Gastroesophageal sphincter (tissue), 4 donors: ENCODE measurements around the gene CHN1. TPM values are rescaled to one million over a fixed set of nuclear protein-coding genes. Genes with fewer than 3 reads are reported as not detected.

Experiments
- ATAC-seq: fragments of 150-250 bp; one replicate; pipeline ENCODE4 v1.9.1; 2016; ENCODE audit warnings: mild to moderate bottlenecking, moderate library complexity
- H3K27ac ChIP-seq, 4 donors: fragments of 200-600 bp; sonication (generic) in 3 of 4; 1 replicate in 3 of 4; 2 replicates in 1 of 4; pipeline ENCODE4 v1.5.1; 2016 to 2019
- H3K27me3 ChIP-seq: fragments of 200-600 bp; sonication (generic); one replicate; pipeline ENCODE4 v1.5.1; 2019
- H3K36me3 ChIP-seq, 2 donors: fragments of 200-600 bp; sonication (generic); one replicate each; pipeline ENCODE4 v1.5.1; 2019; ENCODE audit warnings: control low read depth in 1 of 2
- H3K4me1 ChIP-seq, 3 donors: fragments of 200-600 bp; sonication (generic); 1 replicate in 2 of 3; 2 replicates in 1 of 3; pipeline ENCODE4 v1.5.1; 2016 to 2019; ENCODE audit warnings: control low read depth in 2 of 3
- H3K4me3 ChIP-seq, 2 donors: fragments of 200-600 bp; sonication (generic); one replicate each; pipeline ENCODE4 v1.5.1; 2019; ENCODE audit warnings: mild to moderate bottlenecking in 1 of 2, moderate library complexity in 1 of 2
- H3K9me3 ChIP-seq, 3 donors: fragments of 200-600 bp; sonication (generic); one replicate each; pipeline ENCODE4 v1.5.1; 2017 to 2019; ENCODE audit warnings: control low read depth in 2 of 3
- CTCF ChIP-seq, 4 experiments: fragments of 200-600 bp in 2 of 4; fragments of 450-650 bp in 2 of 4; sonication (generic) in 1 of 4; IDR thresholded peaks; one replicate each; pipeline ENCODE4 v1.5.1; 2017 to 2019; ENCODE audit warnings: antibody characterized with exemption in 4 of 4, mild to moderate bottlenecking in 2 of 4, moderate library complexity in 2 of 4
- EP300 ChIP-seq: sonication (generic); formaldehyde crosslinking; IDR thresholded peaks from one replicate; pipeline ENCODE4 v1.6.1; 2017; ENCODE audit warnings: antibody characterized with exemption, mild to moderate bottlenecking
- POLR2A ChIP-seq, 2 donors: fragments of 450-650 bp; IDR thresholded peaks; one replicate each; pipeline ENCODE4 v1.6.1; 2017; ENCODE audit warnings: antibody characterized with exemption in 2 of 2, mild to moderate bottlenecking in 2 of 2, moderate library complexity in 1 of 2
- POLR2AphosphoS5 ChIP-seq: sonication (generic); formaldehyde crosslinking; IDR thresholded peaks from one replicate; pipeline ENCODE4 v1.6.1; 2017; ENCODE audit warnings: antibody characterized with exemption
- WGBS, 2 donors: methylation state at CpG; one replicate each; pipeline ENCODE4 v1.1.5; 2018; ENCODE audit warnings: low coverage in 1 of 2; 5-methylcytosine and 5-hydroxymethylcytosine counted together
- total RNA-seq, 4 donors: library from RNA; depleted of rRNA; stranded (reverse); fragments of >200 nt; gene quantifications; one replicate each; pipeline ENCODE4 v1.1.0, GENCODE V29; 2016

Gene CHN1
- total RNA-seq, 4 donors from 2014 or later: 13.3 to 35.8 (median 31.1) TPM

- ATAC-seq: no peak
- H3K9me3 ChIP-seq: no peaks in the 10 kb centered on the region
- no peak overlapping the region for H3K4me3 ChIP-seq
- 73 to 85% methylated on average over 3 of the region's 3 CpGs for WGBS, 2 donors
- peaks cover 0 to 26% (median 0%) of the 10 kb centered on the region in 3 donors for H3K4me1 ChIP-seq
- no peak overlapping the region for H3K27ac ChIP-seq
- no peaks in the 10 kb centered on the region for H3K36me3 ChIP-seq
- TF ChIP-seq EP300 (no peak), CTCF (IDR thresholded peaks at IDR 0.05) (no peak), POLR2A (IDR thresholded peaks at IDR 0.05) (no peak), POLR2AphosphoS5 (no peak)
- H3K27me3 ChIP-seq: no peaks in the 10 kb centered on the region
These were observed 164.7 kb downstream of the CHN1 start for GRCh38 chr2:174840436-174840835.

GRCh38 chr2:174839662-174840061 lies 165.5 kb downstream of the CHN1 start:
- H3K4me1 ChIP-seq: peaks cover 0 to 23% (median 0%) of the 10 kb centered on the region in 3 donors
- TF ChIP-seq POLR2A (IDR thresholded peaks at IDR 0.05) (no peak), EP300 (no peak), POLR2AphosphoS5 (no peak), CTCF (IDR thresholded peaks at IDR 0.05) (no peak)
- WGBS, 2 donors: 84 to 92% methylated on average over 2 of the region's 3 CpGs
- ATAC-seq: no peak
- no peak overlapping the region for H3K27ac ChIP-seq
- no peak overlapping the region for H3K4me3 ChIP-seq
- H3K27me3 ChIP-seq: no peaks in the 10 kb centered on the region
- H3K9me3 ChIP-seq: no peaks in the 10 kb centered on the region
- H3K36me3 ChIP-seq: no peaks in the 10 kb centered on the region

GRCh38 chr2:174836995-174837390 lies 168.2 kb downstream of the CHN1 start:
- H3K9me3 ChIP-seq: no peaks in the 10 kb centered on the region
- H3K4me3 ChIP-seq: no peak overlapping the region
- H3K4me1 ChIP-seq: peaks cover 0 to 8% (median 0%) of the 10 kb centered on the region in 3 donors
- WGBS, 2 donors: 100% methylated on average over 1 of the region's 1 CpG; no CpG with 5 or more reads in 1 of the 2 donors
- no peak for TF ChIP-seq CTCF (IDR thresholded peaks at IDR 0.05)
- no peak for TF ChIP-seq POLR2AphosphoS5
- no peak for TF ChIP-seq EP300
- no peak for TF ChIP-seq POLR2A (IDR thresholded peaks at IDR 0.05)
- peak overlapping the region in 2 of 4 donors; percentile 18 to 39 for H3K27ac ChIP-seq
- no peaks in the 10 kb centered on the region for H3K36me3 ChIP-seq
- ATAC-seq: no peak
- H3K27me3 ChIP-seq: no peaks in the 10 kb centered on the region

GRCh38 chr2:174836377-174836994 lies 168.7 kb downstream of the CHN1 start:
- no peaks in the 10 kb centered on the region for H3K9me3 ChIP-seq
- peaks cover 0 to 8% (median 0%) of the 10 kb centered on the region in 3 donors for H3K4me1 ChIP-seq
- no peak overlapping the region for H3K4me3 ChIP-seq
- 58 to 78% methylated on average over 2 to 3 of the region's 3 CpGs for WGBS, 2 donors
- H3K27ac ChIP-seq: peak overlapping the region in 2 of 4 donors; percentile 18 to 39
- no peak for TF ChIP-seq CTCF (IDR thresholded peaks at IDR 0.05)
- no peak for TF ChIP-seq POLR2A (IDR thresholded peaks at IDR 0.05)
- TF ChIP-seq POLR2AphosphoS5: no peak
- no peak for TF ChIP-seq EP300
- no peaks in the 10 kb centered on the region for H3K27me3 ChIP-seq
- H3K36me3 ChIP-seq: no peaks in the 10 kb centered on the region
- no peak for ATAC-seq

- Histone ChIP-seq H3K27me3 (no peaks in the 10 kb centered on the region), H3K4me1 (peaks cover 0 to 8% (median 0%) of the 10 kb centered on the region in 3 donors), H3K4me3 (no peak overlapping the region), H3K36me3 (no peaks in the 10 kb centered on the region), H3K27ac (no peak overlapping the region), H3K9me3 (no peaks in the 10 kb centered on the region)
- no peak for ATAC-seq
- WGBS, 2 donors: 27 to 47% methylated on average over 2 of the region's 2 CpGs
- TF ChIP-seq POLR2A (IDR thresholded peaks at IDR 0.05) (no peak), CTCF (IDR thresholded peaks at IDR 0.05) (no peak), POLR2AphosphoS5 (no peak)
These were observed 169.4 kb downstream of the CHN1 start for GRCh38 chr2:174835797-174836255.
